ENCODE measurements around the gene GALP.

DNA sequence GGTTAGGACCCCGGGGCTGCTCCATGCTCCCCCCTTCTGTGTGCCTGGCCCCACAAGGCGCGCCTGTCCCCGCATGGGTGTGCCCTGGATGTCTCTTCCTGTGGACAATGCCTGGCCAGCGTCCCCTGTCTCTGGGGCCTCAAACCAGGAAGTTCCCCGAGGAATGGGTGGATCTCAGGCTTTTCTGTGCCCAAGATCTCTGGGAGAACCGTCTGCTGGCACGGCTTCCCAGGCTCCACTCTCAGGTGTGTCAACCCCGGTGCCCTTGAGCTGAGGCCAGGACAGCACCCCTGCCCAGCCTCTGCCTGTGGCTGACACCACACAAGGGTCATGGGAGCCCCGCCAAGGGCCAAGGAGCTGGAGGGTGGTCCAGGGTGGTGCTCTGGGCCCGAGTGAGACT, 19.0 kb upstream of the GALP start:
- TF ChIP-seq, protein P1, sequence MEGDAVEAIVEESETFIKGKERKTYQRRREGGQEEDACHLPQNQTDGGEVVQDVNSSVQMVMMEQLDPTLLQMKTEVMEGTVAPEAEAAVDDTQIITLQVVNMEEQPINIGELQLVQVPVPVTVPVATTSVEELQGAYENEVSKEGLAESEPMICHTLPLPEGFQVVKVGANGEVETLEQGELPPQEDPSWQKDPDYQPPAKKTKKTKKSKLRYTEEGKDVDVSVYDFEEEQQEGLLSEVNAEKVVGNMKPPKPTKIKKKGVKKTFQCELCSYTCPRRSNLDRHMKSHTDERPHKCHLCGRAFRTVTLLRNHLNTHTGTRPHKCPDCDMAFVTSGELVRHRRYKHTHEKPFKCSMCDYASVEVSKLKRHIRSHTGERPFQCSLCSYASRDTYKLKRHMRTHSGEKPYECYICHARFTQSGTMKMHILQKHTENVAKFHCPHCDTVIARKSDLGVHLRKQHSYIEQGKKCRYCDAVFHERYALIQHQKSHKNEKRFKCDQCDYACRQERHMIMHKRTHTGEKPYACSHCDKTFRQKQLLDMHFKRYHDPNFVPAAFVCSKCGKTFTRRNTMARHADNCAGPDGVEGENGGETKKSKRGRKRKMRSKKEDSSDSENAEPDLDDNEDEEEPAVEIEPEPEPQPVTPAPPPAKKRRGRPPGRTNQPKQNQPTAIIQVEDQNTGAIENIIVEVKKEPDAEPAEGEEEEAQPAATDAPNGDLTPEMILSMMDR (IDR thresholded peaks at IDR 0.05; ENCODE audit: low read depth, low read length): no peak
- TF ChIP-seq EZH2phosphoT487 (IDR thresholded peaks at IDR 0.05; ENCODE audit: low read depth): no peak
